Measurements from ENCODE around the gene ZFPM1. TPM values are rescaled to one million over a fixed set of nuclear protein-coding genes. Genes with fewer than 3 reads are reported as not detected.

ZFPM1 gene
- total RNA-seq, 1 experiment from 2014 or later: 3.9 TPM

DNA sequence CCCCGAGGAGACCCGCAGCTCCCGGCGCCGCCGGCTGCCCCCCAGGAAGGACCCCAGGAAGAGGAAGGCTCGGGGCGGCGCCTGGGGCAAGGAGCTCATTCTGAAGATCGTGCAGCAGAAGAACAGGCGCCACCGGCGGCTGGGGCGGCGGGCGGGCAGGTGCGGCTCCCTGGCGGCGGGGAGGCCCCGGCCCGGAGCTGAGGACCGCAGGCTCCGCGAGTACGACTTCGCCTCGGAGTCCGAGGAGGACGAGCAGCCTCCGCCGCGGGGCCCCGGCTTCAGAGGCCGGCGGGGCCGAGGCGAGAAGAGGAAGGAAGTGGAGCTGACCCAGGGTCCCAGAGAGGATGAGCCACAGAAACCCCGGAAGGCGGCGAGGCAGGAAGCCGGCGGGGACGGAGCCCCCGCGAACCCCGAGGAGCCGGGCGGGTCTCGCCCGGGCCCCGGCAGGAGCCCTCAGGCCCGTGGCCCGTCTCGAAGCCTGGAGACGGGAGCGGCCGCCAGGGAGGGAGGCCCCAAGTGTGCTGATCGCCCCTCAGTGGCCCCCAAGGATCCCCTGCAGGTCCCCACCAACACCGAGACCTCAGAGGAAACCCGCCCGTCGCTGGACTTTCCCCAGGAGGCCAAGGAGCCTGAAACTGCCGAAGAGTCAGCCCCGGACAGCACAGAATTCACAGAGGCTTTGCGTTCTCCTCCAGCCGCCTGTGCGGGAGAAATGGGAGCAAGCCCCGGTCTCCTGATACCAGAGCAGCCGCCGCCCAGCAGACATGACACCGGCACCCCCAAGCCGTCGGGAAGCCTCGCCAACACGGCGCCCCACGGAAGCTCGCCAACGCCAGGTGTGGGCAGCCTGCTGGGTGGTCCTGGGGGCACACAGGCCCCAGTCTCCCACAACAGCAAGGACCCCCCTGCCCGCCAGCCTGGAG, 22.3 kb upstream of the ZFPM1 start:
- in situ Hi-C loops (cut with HindIII; ENCODE audit: low pct_unique_long_range_greater_than_20kb, low sequenced_read_pairs) (no loop called here), intact Hi-C loops (cut with micrococcal nuclease; ENCODE audit: unreplicated experiment) (no loop called here)
- POLR2A ChIA-PET: interaction anchor here (0.7 kb wide), 1 partner anchor 69 kb away, joined by 13 read pairs; no protein-coding TSS in a partner anchor
- Histone ChIP-seq H3K27me3 (ENCODE audit: control insufficient read depth, insufficient read depth, low read length) (no peaks in the 10 kb centered on the region), H3K36me3 (ENCODE audit: control insufficient read depth, insufficient read depth, low read length) (no peaks in the 10 kb centered on the region), H3K9me3 (ENCODE audit: control insufficient read depth, insufficient read depth, low read depth, low read length) (no peaks in the 10 kb centered on the region), H3K4me1 (ENCODE audit: control insufficient read depth, insufficient read depth, low read length) (no peaks in the 10 kb centered on the region), H3K27ac (ENCODE audit: low read length) (no peak overlapping the region), H3K4me3 (ENCODE audit: low read depth in 2 of 2, low read length in 2 of 2) (no peak overlapping the region)
- BruUV-seq (replicated peaks): no TSS peak
- TF ChIP-seq SIN3A (IDR thresholded peaks at IDR 0.05; ENCODE audit: borderline replicate concordance, insufficient read depth, low read depth, low read length) (no peak), POLR2AphosphoS5 (IDR thresholded peaks at IDR 0.05; ENCODE audit: low read depth, low read length) (no peak), REST (IDR thresholded peaks at IDR 0.05; ENCODE audit: insufficient read depth in 1 of 2, low read depth in 2 of 2, low read length in 1 of 2) (no peak)
- no peak for DNase-seq (ENCODE audit: low read depth, low spot score)
- no peak for ATAC-seq
- CTCF ChIA-PET: no interaction called here

DNA sequence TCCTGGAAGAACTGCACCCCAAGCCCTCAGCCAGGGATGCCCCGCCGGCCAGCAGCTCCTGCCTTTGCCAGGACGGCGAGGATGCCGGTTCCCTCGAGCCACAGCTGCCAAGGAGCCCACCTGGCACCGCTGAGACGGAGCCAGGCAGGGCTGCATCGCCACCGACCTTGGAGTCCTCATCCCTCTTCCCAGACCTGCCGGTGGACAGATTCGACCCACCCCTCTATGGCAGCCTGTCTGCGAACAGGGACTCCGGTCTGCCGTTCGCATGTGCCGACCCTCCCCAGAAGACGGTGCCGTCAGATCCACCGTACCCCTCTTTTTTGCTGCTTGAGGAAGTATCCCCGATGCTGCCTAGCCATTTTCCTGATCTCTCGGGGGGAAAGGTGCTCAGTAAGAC, 21.4 kb upstream of the ZFPM1 start:
- Histone ChIP-seq H3K27ac (ENCODE audit: low read length) (no peak overlapping the region), H3K27me3 (ENCODE audit: control insufficient read depth, insufficient read depth, low read length) (no peaks in the 10 kb centered on the region), H3K36me3 (ENCODE audit: control insufficient read depth, insufficient read depth, low read length) (no peaks in the 10 kb centered on the region), H3K4me1 (ENCODE audit: control insufficient read depth, insufficient read depth, low read length) (no peaks in the 10 kb centered on the region), H3K4me3 (ENCODE audit: low read depth in 2 of 2, low read length in 2 of 2) (no peak overlapping the region), H3K9me3 (ENCODE audit: control insufficient read depth, insufficient read depth, low read depth, low read length) (no peaks in the 10 kb centered on the region)
- ChIA-PET CTCF (no interaction called here), POLR2A (no interaction called here)
- no peak for ATAC-seq
- no TSS peak for BruUV-seq (replicated peaks)
- in situ Hi-C loops (cut with HindIII; ENCODE audit: low pct_unique_long_range_greater_than_20kb, low sequenced_read_pairs) (no loop called here), intact Hi-C loops (cut with micrococcal nuclease; ENCODE audit: unreplicated experiment) (no loop called here)
- no peak for DNase-seq (ENCODE audit: low read depth, low spot score)
- TF ChIP-seq TCF7L2 (IDR thresholded peaks at IDR 0.05; ENCODE audit: low read depth, low read length) (no peak), REST (IDR thresholded peaks at IDR 0.05; ENCODE audit: insufficient read depth in 1 of 2, low read depth in 2 of 2, low read length in 1 of 2) (no peak), POLR2AphosphoS5 (IDR thresholded peaks at IDR 0.05; ENCODE audit: low read depth, low read length) (no peak), CTCF (IDR thresholded peaks at IDR 0.05) (no peak), SIN3A (IDR thresholded peaks at IDR 0.05; ENCODE audit: borderline replicate concordance, insufficient read depth, low read depth, low read length) (no peak)

Measured in Panc1 (cell line).